Germinal center (tissue), 1 donor: Measurements from ENCODE around the gene FAM53B.

Source experiments
- DNase-seq: peaks from one replicate; pipeline ENCODE4 v3.0.0; 2012; ENCODE audit warnings: mixed read lengths, low spot score

The FAM53B gene

DNA sequence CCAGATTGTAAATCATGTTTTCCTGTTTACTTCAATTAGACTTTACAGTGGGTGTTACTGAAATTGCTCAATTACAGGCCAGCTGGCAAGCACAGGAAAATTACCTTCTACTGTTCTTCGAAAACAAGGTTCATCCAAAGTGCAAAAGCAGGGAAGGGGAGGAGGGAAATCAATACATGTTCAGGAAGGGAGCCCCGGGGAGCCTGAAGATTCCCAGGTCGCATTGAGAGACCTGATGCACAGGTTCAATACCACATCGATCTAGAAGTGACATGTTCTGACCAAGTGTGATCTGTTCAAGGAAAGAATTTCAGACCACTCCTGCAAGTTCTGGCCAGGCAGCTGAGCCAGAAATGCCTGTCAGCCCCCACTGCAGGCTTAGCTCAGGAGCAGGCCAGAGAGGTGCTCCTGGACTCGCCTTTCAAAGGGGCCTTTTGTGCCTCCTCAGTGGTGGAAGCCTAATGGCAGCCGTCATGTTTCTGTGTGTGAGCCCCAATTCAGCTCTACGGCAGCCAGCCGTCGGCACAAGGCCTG is 35.9 kb downstream of the FAM53B start:
- no peak for DNase-seq

- DNase-seq, result no peak
Observed at GRCh38 chr10:124707551-124707950, 36.6 kb downstream of the FAM53B start.

DNA sequence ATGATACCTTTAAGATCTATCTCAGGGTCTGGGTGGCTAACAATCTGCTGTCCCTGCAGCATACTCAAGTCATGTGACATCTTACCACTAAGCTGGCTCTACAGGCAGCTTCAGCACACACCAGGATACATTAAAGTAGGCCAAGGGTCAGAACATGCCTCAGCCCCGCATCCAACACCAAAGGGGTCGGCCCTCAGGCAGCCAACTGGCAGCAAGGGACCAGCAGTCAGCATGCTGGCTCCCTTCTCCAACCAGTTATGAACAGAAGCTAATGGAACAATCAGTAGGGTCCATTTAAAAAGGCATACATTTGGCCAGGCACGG is 37.1 kb downstream of the FAM53B start:
- DNase-seq, result no peak

- DNase-seq, result no peak
Observed at GRCh38 chr10:124706462-124707143, 37.6 kb downstream of the FAM53B start.

DNA sequence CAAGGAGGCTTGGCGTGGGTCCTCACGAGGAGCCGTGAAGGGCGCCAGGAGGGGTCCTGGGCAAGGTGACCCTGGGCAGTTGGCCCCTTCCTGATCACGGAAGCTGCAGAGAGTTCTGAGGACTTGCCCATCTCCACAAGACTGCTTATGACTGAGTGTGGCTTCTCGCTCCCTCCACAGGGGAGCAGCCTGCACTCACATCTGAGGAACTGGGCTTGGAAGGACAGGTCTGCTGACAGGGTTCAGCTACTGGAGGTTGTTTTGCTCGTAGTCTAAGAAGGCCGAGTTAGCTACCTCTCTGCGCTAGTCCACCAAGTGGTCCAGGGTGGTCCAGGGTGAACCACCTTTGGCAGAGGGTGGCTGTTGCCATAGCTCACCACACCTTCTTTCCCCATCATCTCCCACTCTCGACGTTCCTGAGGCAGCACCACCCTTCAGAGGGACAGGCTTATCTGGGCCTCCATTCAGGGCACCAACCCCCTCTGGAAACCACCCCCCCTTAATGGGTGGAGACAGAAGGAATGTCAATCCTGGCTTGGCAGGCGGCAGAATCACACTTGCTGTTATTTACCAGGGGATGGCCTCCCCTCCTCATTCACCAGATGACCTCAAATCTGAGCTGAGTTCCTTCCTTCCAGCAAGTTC is 38.2 kb downstream of the FAM53B start:
- DNase-seq, result no peak

GRCh38 chr10:124705381-124705740 is 38.8 kb downstream of the FAM53B start:
- no peak for DNase-seq

GRCh38 chr10:124704428-124705380 is 39.5 kb downstream of the FAM53B start:
- no peak for DNase-seq

DNA sequence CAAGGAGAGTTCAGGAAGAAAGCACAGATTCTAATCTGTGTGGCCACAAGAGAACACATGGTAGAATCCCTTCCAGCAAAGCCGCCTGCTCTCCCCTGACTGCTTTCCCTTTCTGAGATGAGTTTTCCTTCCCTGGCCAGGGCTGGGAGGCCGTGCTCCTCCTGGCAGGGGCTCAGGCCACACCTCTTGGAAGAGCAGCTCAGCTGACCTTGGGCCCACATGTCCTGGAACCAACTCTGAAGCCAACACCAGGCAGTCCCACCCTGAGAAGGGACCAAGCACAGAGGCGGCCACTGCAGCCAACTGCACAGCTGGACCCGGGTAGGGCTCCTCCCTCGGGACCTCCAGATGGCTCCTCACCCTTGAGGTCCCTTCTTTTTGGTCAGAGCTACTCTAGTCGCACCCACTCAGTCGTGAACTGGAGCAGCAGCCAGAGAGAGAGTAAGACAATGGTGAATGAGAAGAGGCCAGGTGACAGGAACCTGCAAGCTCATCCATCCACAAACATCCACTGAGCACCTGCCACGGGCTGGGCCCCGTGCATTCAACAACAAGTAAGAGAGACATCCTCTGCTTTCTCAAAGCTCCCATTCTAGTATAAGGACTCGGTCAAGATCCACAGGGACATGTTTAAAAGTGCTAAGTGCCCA is 40.3 kb downstream of the FAM53B start:
- DNase-seq, result no peak

DNA sequence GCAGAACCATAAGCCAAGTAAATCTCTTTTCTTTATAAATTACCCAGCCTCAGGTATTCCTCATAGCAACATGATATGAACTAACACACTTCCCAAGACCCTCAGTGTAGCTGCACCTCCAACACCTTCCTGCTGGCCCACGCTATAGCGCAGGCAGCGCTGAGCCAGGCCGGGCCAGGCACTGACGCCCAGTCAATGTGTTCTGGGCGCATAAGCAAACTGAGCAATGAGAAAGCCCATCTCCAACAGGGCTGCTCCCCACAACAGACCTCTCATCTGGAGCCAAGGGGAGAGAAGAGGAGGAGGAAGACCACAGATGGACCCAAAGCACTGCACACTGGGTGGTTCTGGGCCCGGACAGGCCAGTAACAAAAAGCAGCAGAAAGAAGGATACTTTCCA is 40.8 kb downstream of the FAM53B start:
- DNase-seq, result no peak

- DNase-seq, result no peak
Observed at GRCh38 chr10:124701881-124702656, 42.1 kb downstream of the FAM53B start.

DNA sequence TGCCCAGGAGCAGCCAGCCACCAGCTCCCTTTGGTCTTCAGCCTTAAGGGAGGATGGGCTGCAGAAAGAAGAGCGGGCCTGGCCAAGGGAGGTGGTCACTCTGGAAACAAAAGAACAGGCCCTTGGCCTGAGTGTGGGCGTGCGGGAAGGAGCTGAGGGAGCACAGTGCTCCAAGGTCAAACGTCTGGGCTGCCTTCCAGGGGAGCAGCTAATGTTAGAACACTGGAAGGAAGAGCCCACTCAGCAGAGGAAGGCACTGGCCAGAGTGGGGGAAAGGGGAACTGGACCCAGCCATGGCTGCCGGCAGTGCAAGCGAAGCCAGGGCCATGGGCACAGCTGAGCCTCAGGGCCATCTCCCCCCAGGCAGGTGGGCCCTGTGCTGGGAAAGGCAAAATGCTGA is 42.7 kb downstream of the FAM53B start:
- DNase-seq, result no peak

- DNase-seq, result no peak
Observed at GRCh38 chr10:124701038-124701365, 43.2 kb downstream of the FAM53B start.

- no peak for DNase-seq
Observed at GRCh38 chr10:124700293-124701037, 43.7 kb downstream of the FAM53B start.

DNA sequence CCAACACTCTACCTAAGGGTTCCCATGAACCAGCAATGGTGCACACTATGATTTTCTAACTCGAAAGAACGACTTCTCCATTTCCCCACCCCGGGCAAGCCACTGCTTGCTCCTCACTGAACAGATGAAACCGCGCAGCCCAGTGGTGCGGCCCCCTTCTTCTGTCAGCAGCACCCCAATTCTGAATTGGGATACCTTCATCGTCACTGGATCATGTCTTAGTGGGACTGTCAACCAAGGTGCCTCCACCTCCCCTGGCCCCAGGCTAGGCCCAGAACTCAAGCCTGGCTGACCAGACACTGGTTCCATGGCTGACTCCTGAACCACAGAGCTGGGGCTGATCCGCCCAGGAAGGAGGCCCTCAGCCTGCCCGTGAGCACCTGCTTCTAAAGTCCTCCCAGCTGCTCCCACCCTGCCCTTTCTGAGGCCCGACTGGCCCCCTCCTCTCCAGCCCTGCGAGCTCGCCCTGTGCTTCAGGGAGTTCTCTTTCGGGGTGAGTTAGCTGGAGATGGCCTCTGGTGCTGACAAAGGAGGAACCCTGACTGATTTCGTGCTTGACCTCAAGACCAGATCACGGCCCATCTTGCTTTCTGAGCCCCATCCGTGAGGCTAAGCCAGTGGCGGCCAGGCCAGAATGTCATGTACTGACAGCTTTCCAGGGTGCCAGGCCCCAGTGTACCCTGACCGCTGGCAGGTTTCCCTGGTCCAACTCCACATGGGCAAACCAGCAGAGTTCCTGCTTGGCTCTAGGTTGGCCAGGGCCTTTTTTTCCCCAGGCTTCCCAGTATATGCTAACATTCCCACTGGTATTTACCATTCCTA is 44.5 kb downstream of the FAM53B start:
- DNase-seq, result no peak

- DNase-seq, result no peak
Observed at GRCh38 chr10:124698545-124699469, 45.4 kb downstream of the FAM53B start.

- DNase-seq, result peak; percentile 58
Observed at GRCh38 chr10:124697837-124698544, 46.2 kb downstream of the FAM53B start.

DNA sequence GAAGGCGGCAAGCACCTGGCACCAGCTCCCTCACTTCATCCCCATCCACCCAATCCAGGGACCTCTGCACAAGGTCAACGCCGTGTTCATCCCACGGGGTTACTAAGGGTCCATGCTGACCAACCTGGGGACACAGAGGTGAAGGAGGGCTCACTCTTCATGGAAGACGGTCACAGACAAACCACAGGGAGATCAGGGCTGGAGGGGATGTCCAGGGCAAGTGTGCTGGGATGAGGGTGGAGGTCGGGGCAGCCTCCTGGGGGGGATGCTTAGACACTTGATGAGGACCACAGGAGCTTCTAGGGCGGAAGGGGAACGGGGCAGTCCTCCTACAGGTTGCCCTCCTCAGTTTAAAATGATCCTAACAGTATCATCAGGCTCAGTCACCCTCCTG is 46.7 kb downstream of the FAM53B start:
- DNase-seq, result no peak
